A549 (cell line): ENCODE data around the gene ELOVL5.

Experiments
- MAZ ChIP-seq: fragments of 150-350 bp; IDR thresholded peaks from 2 replicates; pipeline ENCODE4 v1.6.1; 2014; ENCODE audit warnings: antibody characterized with exemption, low read depth, low read length, borderline replicate concordance
- POLR2A ChIP-seq: IDR thresholded peaks from 2 replicates; pipeline ENCODE4 v1.6.1; 2012; ENCODE audit warnings: mild to moderate bottlenecking, low read length
- SREBF2 ChIP-seq: fragments of 450-650 bp; IDR thresholded peaks from 2 replicates; pipeline ENCODE4 v1.6.1; 2014; ENCODE audit warnings: mild to moderate bottlenecking, moderate library complexity
- ZC3H11A ChIP-seq: fragments of 450-650 bp; IDR thresholded peaks from 2 replicates; pipeline ENCODE4 v1.6.1; 2014; ENCODE audit warnings: antibody characterized with exemption, mild to moderate bottlenecking
- TF ChIP-seq, protein P1 (sequence below): IDR thresholded peaks from 2 replicates; pipeline ENCODE4 v1.6.1; 2012
- TF ChIP-seq, protein P2 (sequence below): fragments of >200 bp; sonication (Bioruptor Twin); formaldehyde crosslinking; IDR thresholded peaks from 3 replicates; pipeline ENCODE4 v1.5.1; 2016
- TF ChIP-seq, protein P3 (sequence below): IDR thresholded peaks from 2 replicates; pipeline ENCODE4 v1.6.1; 2012
- TF ChIP-seq, protein P4 (sequence below): fragments of 450-650 bp; IDR thresholded peaks from 2 replicates; pipeline ENCODE4 v1.6.1; 2014; ENCODE audit warnings: antibody characterized with exemption

DNA sequence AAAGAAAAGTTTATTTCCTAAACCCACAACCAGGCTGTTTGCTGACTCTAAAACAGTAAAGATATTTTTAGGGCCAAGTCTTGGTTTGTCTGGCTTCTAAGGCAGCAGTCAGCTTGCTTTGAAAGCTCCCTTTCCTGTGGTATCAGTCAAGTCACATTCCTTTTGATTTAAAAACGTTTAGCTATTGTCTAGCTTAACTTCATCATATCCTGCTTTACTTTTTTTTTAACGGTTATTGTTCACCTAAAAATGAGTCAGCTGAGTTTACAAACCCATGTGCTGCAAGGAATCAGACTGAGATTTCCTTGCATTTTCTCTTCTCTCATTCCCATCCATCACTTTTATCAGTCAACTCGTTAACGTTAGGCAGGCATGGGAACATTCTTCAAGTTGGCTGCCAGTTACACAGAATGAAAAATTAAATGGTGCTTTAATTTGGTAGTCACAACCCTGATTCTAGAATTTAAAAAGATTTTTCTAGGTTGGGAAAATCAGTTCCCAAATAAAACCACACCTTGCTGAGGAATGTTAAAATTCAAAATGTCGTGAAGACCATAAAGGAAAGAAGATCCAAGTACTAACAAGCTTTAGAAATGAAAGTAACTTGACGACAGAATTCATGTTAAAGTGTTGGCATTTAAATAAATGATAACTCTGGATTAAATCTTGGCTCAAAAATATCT is 45.9 kb downstream of the ELOVL5 start:
- TF ChIP-seq, protein P1, sequence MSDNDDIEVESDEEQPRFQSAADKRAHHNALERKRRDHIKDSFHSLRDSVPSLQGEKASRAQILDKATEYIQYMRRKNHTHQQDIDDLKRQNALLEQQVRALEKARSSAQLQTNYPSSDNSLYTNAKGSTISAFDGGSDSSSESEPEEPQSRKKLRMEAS = peak; percentile 70
- TF ChIP-seq MAZ = no peak
- TF ChIP-seq, protein P2, sequence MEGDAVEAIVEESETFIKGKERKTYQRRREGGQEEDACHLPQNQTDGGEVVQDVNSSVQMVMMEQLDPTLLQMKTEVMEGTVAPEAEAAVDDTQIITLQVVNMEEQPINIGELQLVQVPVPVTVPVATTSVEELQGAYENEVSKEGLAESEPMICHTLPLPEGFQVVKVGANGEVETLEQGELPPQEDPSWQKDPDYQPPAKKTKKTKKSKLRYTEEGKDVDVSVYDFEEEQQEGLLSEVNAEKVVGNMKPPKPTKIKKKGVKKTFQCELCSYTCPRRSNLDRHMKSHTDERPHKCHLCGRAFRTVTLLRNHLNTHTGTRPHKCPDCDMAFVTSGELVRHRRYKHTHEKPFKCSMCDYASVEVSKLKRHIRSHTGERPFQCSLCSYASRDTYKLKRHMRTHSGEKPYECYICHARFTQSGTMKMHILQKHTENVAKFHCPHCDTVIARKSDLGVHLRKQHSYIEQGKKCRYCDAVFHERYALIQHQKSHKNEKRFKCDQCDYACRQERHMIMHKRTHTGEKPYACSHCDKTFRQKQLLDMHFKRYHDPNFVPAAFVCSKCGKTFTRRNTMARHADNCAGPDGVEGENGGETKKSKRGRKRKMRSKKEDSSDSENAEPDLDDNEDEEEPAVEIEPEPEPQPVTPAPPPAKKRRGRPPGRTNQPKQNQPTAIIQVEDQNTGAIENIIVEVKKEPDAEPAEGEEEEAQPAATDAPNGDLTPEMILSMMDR = no peak
- no peak for TF ChIP-seq ZC3H11A
- TF ChIP-seq, protein P3, sequence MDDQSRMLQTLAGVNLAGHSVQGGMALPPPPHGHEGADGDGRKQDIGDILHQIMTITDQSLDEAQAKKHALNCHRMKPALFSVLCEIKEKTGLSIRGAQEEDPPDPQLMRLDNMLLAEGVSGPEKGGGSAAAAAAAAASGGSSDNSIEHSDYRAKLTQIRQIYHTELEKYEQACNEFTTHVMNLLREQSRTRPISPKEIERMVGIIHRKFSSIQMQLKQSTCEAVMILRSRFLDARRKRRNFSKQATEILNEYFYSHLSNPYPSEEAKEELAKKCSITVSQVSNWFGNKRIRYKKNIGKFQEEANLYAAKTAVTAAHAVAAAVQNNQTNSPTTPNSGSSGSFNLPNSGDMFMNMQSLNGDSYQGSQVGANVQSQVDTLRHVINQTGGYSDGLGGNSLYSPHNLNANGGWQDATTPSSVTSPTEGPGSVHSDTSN = no peak
- no peak for TF ChIP-seq POLR2A
- TF ChIP-seq SREBF2 = no peak
- TF ChIP-seq, protein P4, sequence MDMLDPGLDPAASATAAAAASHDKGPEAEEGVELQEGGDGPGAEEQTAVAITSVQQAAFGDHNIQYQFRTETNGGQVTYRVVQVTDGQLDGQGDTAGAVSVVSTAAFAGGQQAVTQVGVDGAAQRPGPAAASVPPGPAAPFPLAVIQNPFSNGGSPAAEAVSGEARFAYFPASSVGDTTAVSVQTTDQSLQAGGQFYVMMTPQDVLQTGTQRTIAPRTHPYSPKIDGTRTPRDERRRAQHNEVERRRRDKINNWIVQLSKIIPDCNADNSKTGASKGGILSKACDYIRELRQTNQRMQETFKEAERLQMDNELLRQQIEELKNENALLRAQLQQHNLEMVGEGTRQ = no peak
